Lung microvascular endothelial cell (primary cell): ENCODE data around the gene MAJIN. TPM values are rescaled to one million over a fixed set of nuclear protein-coding genes. Genes with fewer than 3 reads are reported as not detected.

ENCODE experiments used
- DNase-seq, 2 donors: peaks; one replicate each; pipeline versions ENCODE4 v3.0.0 to v3.0.0-alpha.2; 2010; ENCODE audit warnings: low read depth in 2 of 2
- total RNA-seq: library from RNA; depleted of rRNA; stranded (reverse); fragments of >200 nt; gene quantifications from 2 replicates; pipeline ENCODE4 v1.2.1, GENCODE V29; 2014

The MAJIN gene
- total RNA-seq, 1 donor from 2014 or later = not detected

- DNase-seq = no peak
Measured at GRCh38 chr11:64933213-64933934, 38.5 kb downstream of the MAJIN start.

GRCh38 chr11:64932324-64932723 is 39.6 kb downstream of the MAJIN start:
- no peak for DNase-seq

- no peak for DNase-seq
Measured at GRCh38 chr11:64931290-64931689, 40.6 kb downstream of the MAJIN start.

- no peak for DNase-seq
Measured at GRCh38 chr11:64930340-64930739, 41.6 kb downstream of the MAJIN start.

- no peak for DNase-seq
Measured at GRCh38 chr11:64929625-64930024, 42.3 kb downstream of the MAJIN start.

- no peak for DNase-seq
Measured at GRCh38 chr11:64928957-64929356, 43.0 kb downstream of the MAJIN start.

DNA sequence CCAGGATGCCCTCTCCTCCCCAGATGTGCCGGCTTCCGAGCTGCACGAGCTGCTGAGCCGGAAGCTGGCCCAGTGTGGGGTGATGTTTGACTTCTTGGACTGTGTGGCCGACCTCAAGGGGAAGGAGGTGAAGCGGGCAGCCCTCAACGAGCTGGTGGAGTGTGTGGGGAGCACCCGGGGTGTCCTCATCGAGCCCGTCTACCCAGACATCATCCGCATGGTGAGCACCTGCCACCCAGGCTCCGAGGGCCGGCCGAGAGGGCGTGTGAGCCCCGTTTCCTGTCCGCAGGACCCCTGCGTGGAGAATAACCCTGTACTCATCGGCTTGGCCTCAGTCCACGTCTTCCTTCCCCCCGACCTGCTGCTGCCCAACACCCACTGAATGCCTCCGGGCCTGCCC is 45.2 kb downstream of the MAJIN start:
- DNase-seq = no peak

- no peak for DNase-seq
Measured at GRCh38 chr11:64925536-64926436, 46.1 kb downstream of the MAJIN start.

DNA sequence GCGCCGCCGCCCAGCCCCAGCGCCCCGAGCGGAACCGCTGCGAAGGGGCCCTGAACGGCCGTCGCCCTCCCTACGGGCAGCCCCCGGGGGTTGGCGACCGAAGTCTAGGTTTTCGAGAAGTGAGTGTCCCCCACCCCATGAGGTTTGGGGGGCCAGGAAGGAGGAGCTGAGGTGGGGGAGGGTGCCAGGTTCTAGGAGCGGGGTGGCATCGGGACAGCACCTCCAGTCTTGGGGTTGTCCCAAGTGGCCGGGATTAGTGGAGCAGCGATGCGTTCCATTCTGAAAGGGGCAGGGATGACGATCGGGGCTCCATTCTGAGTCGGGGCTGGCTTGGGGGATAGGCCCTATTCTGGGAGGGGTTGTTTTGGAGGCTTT is 47.0 kb downstream of the MAJIN start:
- peak in 1 of 2 donors; percentile 10 for DNase-seq

- DNase-seq = peak; percentile 90 to 95
Measured at GRCh38 chr11:64923944-64924909, 47.7 kb downstream of the MAJIN start, which contains the start of gene PPP2R5B. Gene PPP2R5B, plus strand, starts transcription at chr11:64924689. Its CDS starts 1,046 bp downstream, at chr11:64925735.

GRCh38 chr11:64923151-64923661 is 48.7 kb downstream of the MAJIN start:
- no peak for DNase-seq

DNA sequence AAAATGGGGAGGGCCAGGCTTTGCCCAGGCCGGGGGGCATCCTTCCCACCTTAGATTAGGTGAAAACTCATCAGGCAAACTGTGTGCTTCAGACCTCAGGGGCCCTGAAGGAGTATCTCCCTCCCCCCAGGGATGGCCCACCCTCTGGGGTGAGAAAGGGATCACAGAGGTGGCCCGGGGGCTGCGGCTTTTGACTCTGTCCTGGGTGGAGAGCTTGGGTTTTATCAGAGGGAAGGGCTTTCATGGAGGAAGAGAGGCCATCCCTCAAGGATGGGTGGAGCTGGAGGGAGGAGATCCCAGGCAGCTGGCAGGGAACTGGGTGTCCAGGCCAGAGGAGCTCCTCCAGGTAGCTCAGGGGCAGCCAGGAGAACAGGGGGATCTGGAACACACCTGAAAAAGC is 50.5 kb downstream of the MAJIN start:
- no peak for DNase-seq

DNA sequence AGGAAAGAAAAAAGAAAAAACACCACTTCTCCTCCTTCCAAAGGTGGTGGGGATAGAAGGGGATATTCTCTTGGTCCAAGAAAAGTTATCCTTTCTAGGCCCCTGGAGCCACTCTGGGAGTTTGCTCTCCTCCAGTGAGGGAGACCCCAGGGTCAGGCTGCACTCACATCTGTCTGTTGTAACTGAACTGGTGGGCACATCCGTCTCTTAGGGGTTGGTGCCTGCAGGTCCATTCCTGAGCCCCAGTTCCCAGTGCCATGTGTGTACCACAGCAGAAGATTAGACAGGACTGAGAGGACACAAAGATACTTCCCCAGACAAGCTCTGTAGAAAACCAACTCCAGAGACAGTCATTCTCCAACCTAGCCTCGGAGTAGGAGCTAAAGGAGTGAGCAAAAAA is 51.8 kb downstream of the MAJIN start:
- no peak for DNase-seq

DNA sequence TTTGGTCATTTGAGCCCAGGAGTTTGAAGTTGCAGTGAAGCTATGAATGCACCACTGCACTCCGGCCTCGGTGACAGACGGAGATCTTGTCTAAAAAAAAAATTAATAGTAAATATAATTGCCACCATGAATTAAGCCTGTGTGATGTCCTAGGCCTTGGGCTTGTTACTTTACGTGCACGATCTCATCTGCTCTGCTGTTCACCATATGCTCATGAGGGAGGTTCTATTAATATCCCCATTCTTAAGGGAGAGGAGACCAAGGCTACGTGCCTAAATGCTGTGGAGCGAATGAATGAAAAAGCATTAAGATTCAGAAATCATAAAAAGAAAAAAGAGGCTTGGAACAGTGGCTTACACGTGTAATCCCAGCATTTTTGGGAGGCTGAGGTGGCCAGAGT is 52.3 kb downstream of the MAJIN start:
- DNase-seq = no peak

DNA sequence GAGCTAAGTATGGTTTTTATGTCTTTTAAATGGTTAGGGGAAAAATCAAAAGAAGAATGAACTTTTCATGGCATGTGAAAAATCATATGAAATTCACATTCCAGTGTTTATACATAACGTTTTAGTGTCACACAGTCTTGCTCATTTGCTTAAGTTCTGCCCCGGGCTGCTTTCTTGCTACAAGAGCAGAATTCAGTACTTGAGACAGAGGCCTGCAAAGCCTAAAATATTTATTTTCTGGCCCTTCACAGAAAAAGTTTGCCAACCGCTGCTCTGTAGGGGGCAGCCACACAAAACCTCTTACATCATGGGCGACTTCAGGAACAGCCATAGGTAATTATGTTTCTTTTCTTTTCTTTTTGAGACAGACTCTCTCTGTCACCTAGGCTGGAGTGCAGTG is 53.9 kb downstream of the MAJIN start:
- peak; percentile 44 to 47 for DNase-seq

DNA sequence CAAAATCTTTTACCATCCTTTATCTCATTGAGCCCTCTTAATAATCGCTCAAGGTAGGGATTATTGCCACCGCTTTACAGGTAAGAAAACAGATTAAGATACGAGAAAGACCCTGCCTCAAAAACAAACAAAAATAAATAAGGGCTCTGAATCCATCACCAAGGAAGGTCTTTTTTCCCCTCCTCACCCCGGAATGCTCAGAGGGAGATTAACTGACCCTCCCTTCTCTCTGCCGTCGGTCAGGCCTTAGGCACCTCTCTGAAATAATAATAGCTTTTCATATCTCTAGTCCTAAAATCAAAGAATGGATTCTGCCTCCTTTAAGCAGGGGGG is 54.3 kb downstream of the MAJIN start:
- no peak for DNase-seq

- DNase-seq = peak; percentile 99 to 100
Measured at GRCh38 chr11:64916775-64917662, 54.9 kb downstream of the MAJIN start, which contains the start of gene ATG2A. Gene ATG2A, minus strand, starts transcription at chr11:64917209. Its CDS starts 74 bp downstream, at chr11:64917135.

DNA sequence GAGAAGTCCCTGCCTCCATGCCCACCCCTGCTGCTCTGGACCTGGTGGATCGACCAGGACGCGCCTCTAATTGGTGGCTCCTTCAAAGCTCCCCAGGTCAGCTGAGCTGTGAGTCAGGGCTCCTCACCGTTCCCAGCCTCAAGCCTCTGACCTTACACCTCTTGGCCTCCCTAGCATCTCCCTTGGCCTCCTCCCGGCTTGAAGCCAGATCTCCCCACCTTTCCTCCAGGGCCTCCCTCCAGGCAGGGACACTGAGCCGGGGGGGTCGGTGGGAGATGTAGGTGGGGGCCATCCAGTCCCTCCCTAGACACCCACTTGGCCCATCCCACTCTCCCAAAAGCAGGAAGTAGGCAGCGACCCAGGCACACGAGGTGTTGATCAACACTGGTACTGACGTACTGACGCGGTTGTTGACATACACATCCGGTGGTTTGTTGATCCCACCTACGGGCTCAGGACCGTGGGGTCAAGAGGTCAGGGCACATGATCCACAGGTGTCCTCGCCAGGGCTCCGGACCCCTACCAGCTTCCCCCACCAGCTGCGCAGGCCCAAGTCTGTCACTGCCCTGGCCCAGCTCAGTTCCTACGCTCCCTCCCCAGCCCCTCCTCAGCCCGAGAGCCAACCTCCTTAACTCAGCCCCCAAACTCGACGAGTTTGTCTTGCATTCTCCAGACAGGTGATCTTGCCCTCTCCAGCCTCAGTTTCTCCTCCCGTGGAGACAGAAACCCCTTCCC is 55.7 kb downstream of the MAJIN start:
- peak; percentile 30 to 33 for DNase-seq

DNA sequence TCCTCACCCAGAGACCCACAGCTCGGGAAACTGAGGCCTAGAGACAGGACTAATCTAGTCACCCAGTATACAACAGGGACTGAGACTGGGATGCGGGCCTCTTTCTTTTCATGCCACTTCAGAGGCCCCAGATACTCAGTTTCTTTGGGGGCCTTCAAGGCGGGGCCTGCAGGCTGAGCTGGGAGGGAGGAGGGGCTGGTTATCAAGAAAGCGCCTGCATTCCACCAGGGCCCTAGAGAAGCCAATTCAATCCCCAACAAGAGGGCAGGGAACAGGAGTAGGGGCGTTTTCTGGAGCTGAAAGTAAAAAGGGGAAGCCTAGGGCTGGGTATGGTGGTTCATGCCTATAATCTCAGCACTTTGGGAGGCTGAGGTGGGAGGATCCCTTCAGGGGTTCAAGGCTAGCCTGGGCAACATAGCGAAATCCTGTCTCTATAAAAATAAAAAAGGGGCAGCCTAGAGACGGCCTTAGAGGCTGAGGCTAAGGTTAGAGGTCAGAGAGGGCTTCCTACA is 56.5 kb downstream of the MAJIN start:
- DNase-seq = no peak
